GM18499 (cell line): ENCODE data around the gene MYBPC3.

ENCODE experiments used
- ATAC-seq: cut with Tn5 transposase; IDR thresholded peaks from one replicate; pipeline ENCODE4 v1.9.1; 2021; ENCODE audit warnings: moderate number of reproducible peaks; ENCODE audit not compliant: insufficient read depth, unreplicated experiment

Gene MYBPC3

DNA sequence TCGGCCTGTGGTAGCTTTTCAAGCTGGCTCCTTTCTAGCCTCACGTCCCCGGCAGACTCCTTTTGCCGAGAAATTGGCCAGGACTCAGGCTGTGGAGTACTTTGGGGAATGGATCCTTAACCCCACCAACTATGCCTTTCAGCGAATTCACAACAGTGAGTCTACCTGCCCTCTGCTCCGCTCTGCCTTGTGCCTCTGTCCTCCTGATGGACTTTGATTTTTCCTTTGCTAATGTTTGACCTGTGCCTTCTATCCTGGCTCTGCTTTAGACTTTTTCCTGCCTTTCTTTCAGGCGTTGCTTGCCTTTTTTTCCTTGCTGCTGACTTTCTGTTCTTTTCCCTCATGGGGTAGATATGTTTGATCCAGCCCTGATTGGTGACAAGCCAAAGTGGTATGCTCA is 70.0 kb downstream of the MYBPC3 start:
- ATAC-seq: no peak
